Suppressor macrophage treated with lipopolysaccharide for 1 hour (primary cell): Measurements from ENCODE around the gene RUFY3.
"Not testable (repeated sequence)": the region's sequence is repeated elsewhere in the genome, so short reads cannot be mapped to it uniquely, and the experiment has no call there.

ENCODE experiments used
- DNase-seq, 3 donors: peaks; one replicate each; pipeline ENCODE4 v3.0.0-alpha.2; 2020 to 2022

RUFY3 gene, protein sequence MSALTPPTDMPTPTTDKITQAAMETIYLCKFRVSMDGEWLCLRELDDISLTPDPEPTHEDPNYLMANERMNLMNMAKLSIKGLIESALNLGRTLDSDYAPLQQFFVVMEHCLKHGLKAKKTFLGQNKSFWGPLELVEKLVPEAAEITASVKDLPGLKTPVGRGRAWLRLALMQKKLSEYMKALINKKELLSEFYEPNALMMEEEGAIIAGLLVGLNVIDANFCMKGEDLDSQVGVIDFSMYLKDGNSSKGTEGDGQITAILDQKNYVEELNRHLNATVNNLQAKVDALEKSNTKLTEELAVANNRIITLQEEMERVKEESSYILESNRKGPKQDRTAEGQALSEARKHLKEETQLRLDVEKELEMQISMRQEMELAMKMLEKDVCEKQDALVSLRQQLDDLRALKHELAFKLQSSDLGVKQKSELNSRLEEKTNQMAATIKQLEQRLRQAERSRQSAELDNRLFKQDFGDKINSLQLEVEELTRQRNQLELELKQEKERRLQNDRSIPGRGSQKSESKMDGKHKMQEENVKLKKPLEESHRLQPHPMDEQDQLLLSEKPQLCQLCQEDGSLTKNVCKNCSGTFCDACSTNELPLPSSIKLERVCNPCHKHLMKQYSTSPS

DNA sequence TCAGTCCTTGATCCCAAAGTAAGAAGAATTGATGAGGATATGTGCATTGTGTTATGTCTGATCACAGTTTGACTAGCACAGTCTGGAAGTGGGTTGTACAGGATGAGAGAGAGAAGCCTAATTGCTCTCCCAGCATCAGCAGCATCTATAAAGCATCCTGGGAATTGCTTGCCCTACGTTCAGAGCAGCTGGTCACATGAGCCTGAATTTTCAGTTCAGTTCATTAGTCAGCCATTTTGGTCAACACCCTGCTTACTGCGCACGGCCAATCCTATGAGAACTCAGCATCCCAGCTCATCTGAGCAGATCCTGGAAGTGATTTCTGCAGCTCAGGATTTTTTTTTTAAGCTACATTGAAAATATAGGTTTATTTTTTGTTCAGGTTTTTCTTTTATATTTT is at the start of gene RUFY3:
Gene RUFY3, plus strand, starts transcription at position 218 of the 400 bp plus-strand sequence. CDS start 610 bp downstream, outside the sequence.
- no peak for DNase-seq

DNA sequence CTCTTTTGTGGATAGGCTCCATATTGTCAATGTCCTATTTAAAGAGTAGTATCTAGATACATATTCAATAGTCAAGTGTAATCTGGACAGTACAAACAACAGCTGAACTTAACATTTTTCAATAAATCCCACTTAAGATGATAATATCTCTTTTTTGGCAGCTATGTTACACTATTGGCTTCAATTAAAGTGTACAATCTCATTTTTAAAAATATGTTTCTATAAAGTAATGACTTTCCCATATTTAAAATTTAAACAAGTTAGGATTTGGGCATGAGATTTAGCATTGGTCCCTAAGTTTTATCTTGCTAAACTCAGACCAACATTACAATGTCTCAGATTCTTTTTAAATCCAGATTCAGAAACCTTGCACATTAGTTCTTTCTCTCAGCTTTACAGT is 47.6 kb upstream of the RUFY3 start:
- DNase-seq, result no peak

DNA sequence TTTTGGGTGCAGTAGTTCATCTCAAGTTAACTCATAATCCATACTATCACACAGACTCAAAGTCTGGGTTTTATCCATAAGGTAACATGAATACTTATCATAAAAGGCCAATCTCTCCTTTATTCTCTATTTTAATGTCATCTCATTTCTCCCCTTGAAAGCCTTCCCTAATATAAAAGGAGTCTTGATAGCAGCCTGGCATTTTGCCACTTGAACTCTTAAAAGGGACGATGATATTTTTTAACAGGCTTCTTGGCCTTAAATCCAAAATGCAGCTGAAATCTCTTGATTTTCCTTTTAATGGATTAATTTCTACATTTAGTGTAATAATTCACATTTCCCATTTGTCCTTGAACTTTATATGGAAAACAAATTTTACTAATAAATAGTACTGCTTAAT is 47.0 kb upstream of the RUFY3 start:
- no peak for DNase-seq

DNA sequence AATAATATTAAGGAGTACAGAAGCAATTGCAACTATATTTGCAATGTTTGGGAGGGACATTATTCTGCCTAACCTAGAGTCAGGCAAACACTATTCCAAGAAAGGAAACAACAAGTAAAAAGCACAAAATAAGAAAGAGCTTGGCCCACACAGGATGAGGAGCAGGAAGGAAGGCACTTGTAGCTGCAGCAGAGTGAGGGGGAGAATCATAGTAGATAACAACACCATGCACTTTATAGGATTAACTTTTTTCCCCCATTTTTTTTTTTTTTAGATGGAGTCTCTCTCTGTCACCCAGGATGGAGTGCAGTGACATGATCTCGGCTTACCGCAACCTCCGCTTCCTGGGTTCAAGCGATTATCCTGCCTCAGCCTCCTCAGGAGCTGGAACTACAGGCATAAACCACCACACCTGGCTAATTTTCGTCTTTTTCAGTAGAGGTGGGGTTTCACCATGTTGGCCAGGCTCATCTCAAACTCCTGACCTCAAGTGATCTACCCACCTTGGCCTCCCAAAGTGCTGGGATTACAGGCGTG is 45.1 kb upstream of the RUFY3 start:
- DNase-seq, result no peak

- DNase-seq, result no peak
Observed at GRCh38 chr4:70678383-70678999, 43.3 kb upstream of the RUFY3 start.

DNA sequence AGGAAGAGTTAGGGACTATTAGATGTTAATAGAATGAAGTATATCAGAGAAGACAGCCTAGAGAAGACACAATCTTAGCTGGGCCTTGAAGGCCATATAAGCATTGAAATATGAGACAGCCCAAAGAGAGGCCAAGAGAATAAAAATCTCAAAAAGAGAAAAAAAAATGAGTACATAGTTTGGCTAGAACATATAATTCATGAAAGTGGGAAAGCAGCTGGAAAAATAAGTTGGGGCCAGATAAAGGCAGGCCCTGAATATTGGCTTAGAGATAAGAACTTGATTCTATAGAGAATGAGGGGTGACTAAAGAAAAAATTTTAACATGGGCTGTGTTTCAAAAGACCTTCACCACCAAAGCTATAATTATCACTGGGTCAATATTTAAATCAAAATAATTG is 40.8 kb upstream of the RUFY3 start:
- DNase-seq, result no peak

DNA sequence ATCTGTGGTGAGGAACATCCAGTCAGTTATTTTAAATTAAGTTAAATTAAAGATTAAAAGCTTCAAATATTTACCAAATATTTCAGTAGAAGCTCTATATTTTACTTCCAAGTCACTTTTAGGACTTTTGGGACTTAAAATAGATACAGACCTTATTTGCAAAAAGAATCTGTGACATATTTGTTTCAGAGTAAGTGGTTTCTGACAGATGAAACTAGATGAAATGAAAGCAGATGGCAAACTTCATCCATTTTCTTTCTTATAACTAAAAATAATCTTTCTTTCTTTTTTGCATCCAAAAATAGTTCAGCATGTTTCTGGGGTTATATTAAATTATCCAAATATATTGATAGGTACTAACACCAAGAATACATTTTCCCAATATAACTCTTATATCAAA is 40.1 kb upstream of the RUFY3 start:
- DNase-seq, result no peak

- not testable (repeated sequence) for DNase-seq
Observed at GRCh38 chr4:70682142-70682541, 39.6 kb upstream of the RUFY3 start.

DNA sequence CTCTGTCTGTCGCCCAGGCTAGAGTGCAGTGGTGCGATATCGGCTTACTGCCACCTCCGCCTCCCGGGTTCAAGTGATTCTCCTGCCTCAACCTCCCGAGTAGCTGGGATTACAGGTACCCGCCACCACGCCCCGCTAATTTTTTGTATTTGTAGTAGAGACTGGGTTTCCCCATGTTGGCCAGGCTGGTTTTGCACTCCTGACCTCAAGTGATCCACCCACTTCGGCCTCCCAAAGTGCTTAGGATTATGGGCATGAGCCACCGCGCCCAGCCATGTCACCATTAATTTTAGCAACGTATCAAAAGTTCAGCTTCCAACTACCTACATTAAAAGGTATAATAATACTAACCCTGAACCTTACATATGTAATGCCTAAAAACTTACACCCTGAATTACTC is 34.4 kb upstream of the RUFY3 start:
- DNase-seq, result peak; percentile 27 to 42 (median 28)

DNA sequence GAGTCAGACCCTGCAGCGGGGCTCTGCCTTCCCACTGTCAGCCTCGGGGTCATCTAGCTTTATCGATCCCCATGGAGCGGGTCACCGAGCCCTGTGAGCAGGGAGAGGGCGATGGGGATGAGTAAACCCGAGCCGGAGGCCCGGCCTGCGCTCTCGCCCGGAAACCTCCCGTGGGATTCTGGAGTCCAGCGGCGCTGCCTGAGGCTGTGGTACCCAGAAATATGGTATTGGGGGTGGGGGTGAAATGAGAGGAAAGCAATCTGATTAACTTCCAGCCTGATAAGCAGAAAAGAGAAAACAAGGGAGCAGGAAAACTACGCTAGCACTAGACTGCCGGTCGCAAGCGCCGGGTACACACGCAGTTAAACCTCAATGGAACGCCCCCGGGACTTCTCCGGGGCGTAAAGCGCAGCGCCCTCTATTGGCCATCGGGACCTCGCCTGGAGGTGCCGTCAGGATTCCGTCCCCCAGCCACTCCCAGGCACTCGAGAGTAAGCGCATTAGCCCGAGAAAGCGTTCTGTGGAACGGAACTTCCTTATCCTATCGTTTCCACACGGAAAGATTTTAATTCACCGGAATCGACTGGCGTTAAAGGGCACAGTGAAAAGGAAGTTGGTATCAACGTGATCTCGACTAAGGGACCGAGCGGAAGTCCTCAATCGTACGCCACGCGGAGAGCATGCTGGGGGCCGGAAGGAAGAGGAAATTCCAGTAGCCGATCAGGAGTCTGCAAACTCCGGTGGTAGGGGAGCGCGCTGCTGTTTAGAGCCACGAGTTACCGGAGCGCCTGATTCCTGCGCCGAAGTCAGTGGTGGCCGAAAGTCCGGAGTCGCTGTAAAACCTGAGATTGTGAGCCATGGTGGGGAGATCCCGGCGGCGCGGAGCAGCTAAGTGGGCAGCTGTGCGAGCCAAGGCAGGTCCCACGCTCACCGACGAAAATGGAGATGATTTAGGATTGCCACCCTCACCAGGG is 33.7 kb upstream of the RUFY3 start, which contains the start of gene UTP3:
Gene UTP3, plus strand, starts transcription at position 712 of the 974 bp plus-strand sequence. Its CDS starts 146 bp downstream, at position 858.
- DNase-seq, result peak; percentile 98 to 99 (median 99)

DNA sequence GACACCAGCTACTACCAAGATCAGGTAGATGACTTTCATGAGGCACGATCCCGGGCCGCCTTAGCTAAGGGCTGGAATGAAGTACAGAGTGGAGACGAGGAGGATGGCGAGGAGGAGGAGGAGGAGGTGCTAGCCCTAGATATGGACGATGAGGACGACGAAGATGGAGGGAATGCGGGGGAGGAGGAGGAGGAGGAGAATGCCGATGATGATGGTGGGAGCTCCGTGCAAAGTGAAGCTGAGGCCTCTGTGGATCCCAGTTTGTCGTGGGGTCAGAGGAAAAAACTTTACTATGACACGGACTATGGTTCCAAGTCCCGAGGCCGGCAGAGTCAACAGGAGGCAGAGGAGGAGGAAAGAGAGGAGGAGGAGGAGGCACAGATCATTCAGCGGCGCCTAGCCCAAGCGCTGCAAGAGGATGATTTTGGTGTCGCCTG is 33.0 kb upstream of the RUFY3 start:
- no peak for DNase-seq

- peak; percentile 65 to 73 (median 68) for DNase-seq
Observed at GRCh38 chr4:70691661-70692060, 30.1 kb upstream of the RUFY3 start.

DNA sequence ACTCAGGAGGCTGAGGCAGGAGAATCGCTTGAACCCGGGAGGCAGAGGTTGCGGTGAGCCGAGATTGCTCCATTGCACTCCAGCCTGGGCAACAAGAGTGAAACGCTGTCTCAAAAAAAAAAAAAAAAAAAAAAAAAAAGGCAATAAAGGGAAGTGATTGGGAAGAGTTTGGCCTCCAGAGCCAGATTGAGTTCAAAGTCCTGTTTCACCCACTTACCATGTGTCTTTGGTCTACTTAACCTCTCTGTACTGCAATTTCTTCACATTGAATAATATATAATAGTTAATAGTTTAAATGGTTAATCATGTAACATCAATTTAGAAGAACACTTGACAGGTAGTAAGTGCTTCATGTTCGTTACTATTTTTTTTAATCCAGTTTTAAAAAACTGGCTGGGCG is 27.1 kb upstream of the RUFY3 start:
- not testable (repeated sequence) for DNase-seq

- not testable (repeated sequence) for DNase-seq
Observed at GRCh38 chr4:70698435-70698834, 23.3 kb upstream of the RUFY3 start.

DNA sequence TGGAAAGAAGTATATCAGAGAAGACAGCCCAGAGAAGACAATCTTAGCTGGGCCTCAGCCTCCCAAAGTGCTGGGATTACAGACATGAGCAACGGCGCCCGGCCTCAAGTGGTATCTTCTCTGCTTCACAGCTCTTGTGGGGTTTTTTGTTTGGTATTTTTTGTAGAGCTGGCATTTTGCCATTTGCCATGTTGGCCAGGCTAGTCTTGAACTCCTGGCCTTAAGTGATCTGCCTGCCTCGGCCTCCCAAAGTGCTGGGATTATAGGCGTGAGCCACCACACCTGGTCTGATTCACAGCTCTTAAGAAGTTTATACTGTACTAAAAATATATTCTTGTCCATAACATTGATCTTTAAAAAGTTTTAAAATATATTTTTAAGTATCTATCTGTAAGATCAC is 21.1 kb upstream of the RUFY3 start:
- no peak for DNase-seq

DNA sequence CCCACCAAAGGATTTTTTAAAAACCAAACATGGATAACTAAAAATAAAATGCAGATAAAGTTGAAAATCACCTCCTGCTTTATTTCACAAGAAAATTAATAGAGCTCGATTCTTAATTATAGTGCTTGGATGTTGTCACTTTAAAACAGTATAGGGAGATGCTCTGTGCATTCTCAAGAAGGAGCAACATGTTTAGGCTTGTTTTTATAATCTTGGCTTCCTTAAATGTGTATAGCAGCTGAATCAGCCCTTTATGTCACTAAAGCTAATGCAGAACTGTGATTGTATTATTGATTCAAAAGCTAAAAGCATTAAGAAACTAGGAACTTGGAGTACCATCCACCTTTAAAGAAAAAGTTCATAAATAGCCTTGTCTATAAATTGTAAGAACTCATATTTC is 20.5 kb upstream of the RUFY3 start:
- DNase-seq, result no peak

- not testable (repeated sequence) for DNase-seq
Observed at GRCh38 chr4:70702592-70702991, 19.2 kb upstream of the RUFY3 start.

DNA sequence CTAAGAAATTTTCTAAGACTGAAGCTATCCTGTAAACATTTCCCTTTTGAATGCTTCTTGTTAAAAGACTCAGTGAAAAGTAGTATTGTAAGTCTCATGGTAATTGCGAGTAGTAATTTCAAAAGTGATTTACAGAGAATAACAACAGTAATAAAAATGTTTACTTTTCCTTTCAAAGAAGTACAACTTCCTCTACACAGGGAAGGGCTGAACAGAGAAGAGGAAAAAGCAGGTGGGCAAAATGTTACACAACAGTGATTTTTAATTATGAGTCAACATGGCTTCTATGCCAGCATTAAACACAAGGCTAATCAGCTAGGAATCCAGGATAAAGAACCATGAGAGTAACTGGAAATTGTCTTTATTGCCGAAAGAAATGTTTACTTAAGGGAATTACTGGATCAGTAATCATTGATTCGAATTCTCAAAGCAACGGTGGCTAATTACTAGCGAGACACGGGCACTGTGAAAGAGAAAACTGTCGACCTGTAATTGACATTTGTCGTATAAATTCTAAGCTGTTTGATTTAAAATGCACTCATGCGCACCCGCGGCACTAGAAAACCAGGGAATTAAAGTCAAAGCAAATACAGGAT is 18.0 kb upstream of the RUFY3 start:
- DNase-seq, result no peak

DNA sequence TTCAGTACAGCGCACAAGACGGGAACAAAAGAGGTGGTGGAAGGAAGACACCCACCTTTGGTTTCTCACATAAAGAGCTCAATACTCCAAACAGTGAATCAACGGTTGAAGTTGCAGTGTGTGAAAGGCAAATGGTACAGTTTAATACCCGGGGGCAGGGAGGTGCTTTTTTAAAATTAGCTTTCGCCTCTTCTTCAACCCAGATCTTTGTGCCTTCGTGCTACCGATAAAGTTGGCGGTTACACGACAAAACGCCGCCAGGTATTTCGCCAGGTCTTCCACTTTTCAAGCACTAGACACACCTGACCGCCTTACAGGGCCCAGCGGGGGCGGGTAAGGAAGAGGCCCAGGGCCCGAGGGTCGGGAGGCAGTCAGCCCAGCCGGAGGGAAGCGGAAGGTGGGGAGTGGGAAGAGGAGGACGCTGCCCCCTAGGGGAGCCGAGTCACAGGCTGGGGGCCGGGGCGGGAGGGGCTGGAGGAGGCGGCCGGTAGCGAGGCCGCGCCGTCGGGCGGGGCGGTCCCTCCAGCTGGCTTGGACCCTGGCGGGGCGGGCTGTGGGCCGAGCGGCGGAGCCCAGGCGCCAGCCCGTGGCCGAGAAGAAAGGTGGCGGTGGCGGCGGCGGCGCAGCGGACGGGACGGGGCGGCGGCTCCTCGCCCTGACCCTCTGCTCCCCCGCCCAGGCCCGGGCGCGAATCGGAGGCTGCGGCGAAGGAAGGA is 17.4 kb upstream of the RUFY3 start:
- peak; percentile 71 to 91 (median 79) for DNase-seq

GRCh38 chr4:70704931-70705182 is 16.9 kb upstream of the RUFY3 start:
- peak in 1 of 3 donors; percentile 70 for DNase-seq
